KOPT-K1 (cell line): Measurements from ENCODE around the gene MED27.

Experiments
- H3K27ac ChIP-seq: fragments of 200-600 bp; sonication (generic); 2 replicates; pipeline ENCODE4 v1.5.1; 2016; ENCODE audit warnings: antibody characterized with exemption, mild to moderate bottlenecking, low read depth, low read length; ENCODE audit not compliant: poor library complexity, severe bottlenecking
- H3K36me3 ChIP-seq: fragments of 200-600 bp; sonication (generic); 2 replicates; pipeline ENCODE4 v1.5.1; 2017; ENCODE audit warnings: antibody characterized with exemption, mild to moderate bottlenecking, low read length, moderate library complexity; ENCODE audit not compliant: insufficient read depth
- H3K9me3 ChIP-seq: fragments of 200-600 bp; sonication (generic); 2 replicates; pipeline ENCODE4 v1.5.1; 2017; ENCODE audit warnings: antibody characterized with exemption, low read length, mild to moderate bottlenecking; ENCODE audit not compliant: insufficient read depth, poor library complexity, severe bottlenecking

MED27 gene

GRCh38 chr9:131987232-131987631 is 92.4 kb downstream of the MED27 start:
- no peaks in the 10 kb centered on the region for H3K36me3 ChIP-seq
- no peaks in the 10 kb centered on the region for H3K9me3 ChIP-seq
- no peak overlapping the region for H3K27ac ChIP-seq

DNA sequence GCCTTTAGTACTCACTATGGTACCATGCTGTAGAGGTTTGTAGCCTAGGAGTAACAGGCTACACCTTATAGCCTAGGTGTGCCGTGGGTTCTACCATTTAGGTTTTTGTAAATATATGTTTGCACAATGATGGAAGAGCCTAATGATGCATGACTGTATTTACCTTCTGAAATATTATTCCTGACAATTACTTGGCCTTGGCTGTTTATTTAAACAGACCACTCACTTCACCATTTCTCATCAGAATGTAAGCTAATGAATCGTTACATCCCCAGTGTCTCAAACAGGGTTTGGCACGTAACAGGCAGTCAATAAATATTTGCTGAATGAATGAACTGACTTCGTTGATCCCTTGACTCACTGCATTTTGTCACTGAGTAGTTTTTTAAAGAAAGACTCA is 93.1 kb downstream of the MED27 start:
- Histone ChIP-seq H3K36me3 (no peaks in the 10 kb centered on the region), H3K27ac (no peak overlapping the region), H3K9me3 (no peaks in the 10 kb centered on the region)

- no peak overlapping the region for H3K27ac ChIP-seq
- H3K9me3 ChIP-seq, result no peaks in the 10 kb centered on the region
- no peaks in the 10 kb centered on the region for H3K36me3 ChIP-seq
Observed at GRCh38 chr9:131986089-131986488, 93.6 kb downstream of the MED27 start.

GRCh38 chr9:131984564-131984963 is 95.1 kb downstream of the MED27 start:
- no peak overlapping the region for H3K27ac ChIP-seq
- H3K36me3 ChIP-seq, result no peaks in the 10 kb centered on the region

DNA sequence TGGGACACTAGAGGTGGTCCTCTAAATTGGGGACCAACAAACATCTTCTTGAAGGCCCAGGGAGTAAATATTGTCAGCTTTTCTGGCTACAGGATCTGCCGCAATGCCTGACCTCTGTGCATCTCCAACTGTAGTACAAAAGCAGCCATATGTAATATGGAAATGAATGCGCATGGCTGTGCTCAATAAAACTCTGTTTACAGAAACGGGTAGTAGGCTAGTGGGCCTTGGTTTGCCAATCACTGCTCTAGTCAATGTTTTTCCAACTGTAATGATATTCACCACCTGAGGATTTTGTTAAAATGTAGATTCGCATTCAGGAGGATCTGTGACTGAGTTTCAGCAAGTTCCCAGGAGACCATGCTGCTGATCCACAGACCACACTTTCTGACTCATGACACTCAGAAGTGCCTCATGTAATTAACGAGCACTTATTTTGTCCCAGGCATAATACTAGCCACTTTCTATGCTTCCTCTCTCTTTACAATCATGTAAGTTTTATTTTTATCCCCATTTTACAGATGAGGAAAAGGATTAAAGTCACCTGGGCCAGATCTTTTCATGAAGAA is 96.9 kb downstream of the MED27 start:
- no peaks in the 10 kb centered on the region for H3K36me3 ChIP-seq
- no peak overlapping the region for H3K27ac ChIP-seq
- H3K9me3 ChIP-seq, result no peaks in the 10 kb centered on the region

More at GRCh38 chr9:131984564-131984963, 95.1 kb downstream of the MED27 start:
- H3K9me3 ChIP-seq, result no peaks in the 10 kb centered on the region

GRCh38 chr9:131982102-131982501 is 97.6 kb downstream of the MED27 start:
- H3K27ac ChIP-seq, result no peak overlapping the region
- no peaks in the 10 kb centered on the region for H3K9me3 ChIP-seq
- H3K36me3 ChIP-seq, result no peaks in the 10 kb centered on the region

DNA sequence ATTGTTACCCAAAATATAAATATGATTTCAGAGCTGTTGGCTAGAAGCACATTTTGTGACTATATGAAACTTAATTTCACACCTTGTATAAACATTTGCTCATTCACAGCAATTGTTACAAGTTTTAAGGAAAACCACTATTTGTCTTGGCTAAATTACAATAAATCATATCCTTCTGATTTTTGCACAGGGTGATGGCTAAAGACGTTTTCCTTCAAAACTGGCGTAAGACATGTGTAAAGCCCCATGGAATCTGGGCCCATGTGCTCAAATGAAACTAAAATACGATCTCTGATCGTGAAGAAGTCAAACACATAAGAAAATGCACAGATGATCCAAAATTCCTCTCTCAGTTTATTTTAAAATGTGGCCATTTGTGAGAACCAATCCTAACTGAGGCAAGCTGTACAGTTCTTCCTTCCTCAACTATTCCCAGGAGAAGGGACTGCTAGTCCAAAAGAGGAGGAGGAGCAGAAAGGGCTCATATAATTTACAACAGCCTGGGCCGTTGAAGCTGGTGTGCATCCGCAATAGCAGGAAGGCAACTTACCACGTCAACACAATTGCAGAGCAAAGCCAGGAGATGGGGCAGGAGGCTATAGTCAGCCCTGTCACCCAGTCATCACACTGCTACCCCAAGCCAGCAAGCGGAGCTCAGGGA is 98.4 kb downstream of the MED27 start:
- Histone ChIP-seq H3K36me3 (no peaks in the 10 kb centered on the region), H3K9me3 (no peaks in the 10 kb centered on the region), H3K27ac (no peak overlapping the region)

- H3K36me3 ChIP-seq, result no peaks in the 10 kb centered on the region
- H3K9me3 ChIP-seq, result no peaks in the 10 kb centered on the region
- no peak overlapping the region for H3K27ac ChIP-seq
Observed at GRCh38 chr9:131980267-131981016, 99.2 kb downstream of the MED27 start.

GRCh38 chr9:131977109-131977838 is 102.4 kb downstream of the MED27 start:
- no peaks in the 10 kb centered on the region for H3K9me3 ChIP-seq
- no peak overlapping the region for H3K27ac ChIP-seq
- H3K36me3 ChIP-seq, result no peaks in the 10 kb centered on the region

- H3K36me3 ChIP-seq, result no peaks in the 10 kb centered on the region
- H3K9me3 ChIP-seq, result no peaks in the 10 kb centered on the region
- no peak overlapping the region for H3K27ac ChIP-seq
Observed at GRCh38 chr9:131976157-131977108, 103.2 kb downstream of the MED27 start.

DNA sequence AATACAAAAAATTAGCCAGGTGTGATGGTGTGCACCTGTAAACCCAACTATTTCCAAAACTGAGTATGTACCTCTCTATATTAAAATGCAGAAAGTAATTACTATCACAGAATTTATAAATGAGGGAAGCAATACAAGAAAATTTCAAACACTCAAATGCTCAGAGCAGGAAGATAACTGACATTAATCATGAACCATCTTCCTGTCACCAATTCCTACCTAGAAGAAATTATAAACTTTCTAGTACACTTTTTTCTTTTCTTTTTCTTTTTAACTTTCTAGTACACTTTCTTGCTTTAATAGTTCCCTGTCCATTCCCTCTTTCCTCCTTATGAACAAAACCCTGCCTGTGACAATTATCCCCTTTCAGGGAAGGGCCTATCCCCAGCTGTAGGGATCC is 106.8 kb downstream of the MED27 start:
- H3K27ac ChIP-seq, result no peak overlapping the region
- no peaks in the 10 kb centered on the region for H3K9me3 ChIP-seq
- H3K36me3 ChIP-seq, result no peaks in the 10 kb centered on the region

DNA sequence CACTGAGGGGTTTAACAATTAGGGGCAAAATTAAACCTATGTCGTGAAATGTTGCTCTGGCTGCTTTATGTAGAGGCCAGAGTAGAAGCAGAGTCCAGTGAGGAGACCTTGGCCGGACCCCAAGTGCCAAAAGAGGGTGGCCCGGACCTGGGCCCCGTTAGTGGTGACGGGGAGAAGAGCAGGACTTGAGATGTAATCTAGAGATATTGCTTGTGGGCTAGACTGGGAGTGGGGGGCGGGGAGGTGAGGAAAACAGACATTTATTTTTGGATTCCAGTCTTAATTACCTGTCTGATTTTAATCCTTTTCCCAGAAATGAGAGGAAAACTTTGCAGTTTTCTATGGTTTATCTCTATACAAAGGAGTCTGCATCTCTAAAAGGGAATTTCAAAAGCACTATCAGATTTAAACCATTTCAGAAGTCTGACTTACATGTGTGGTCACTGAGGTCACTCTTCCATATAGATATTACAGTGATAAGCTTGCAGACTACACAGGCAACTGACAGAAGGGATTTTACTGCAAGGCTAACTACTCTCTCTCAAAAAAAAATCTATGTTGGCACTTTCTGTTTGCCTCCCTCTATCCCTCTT is 108.1 kb downstream of the MED27 start:
- Histone ChIP-seq H3K36me3 (no peaks in the 10 kb centered on the region), H3K27ac (no peak overlapping the region), H3K9me3 (no peaks in the 10 kb centered on the region)

- no peaks in the 10 kb centered on the region for H3K36me3 ChIP-seq
- H3K27ac ChIP-seq, result no peak overlapping the region
- H3K9me3 ChIP-seq, result no peaks in the 10 kb centered on the region
Observed at GRCh38 chr9:131969469-131969989, 110.1 kb downstream of the MED27 start.

DNA sequence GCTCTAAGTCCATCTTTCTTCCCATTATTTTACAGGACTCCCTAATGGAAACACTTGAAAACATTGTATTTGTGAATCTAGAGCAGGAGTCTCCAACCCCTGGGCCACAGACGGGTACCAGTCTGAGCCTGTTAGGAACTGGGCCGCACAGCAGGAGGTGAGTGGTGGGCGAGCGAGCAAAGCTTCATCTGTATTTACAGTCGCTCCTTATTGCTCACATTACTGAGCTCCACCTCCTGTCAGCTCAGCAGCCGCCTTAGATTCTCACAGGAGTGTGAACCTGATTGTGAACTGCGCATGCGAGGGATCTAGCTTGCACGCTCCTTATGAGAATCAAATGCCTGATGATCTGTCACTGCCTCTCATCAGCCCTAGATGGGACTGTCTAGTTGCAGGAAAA is 111.0 kb downstream of the MED27 start:
- H3K36me3 ChIP-seq, result no peaks in the 10 kb centered on the region
- H3K27ac ChIP-seq, result no peak overlapping the region
- no peaks in the 10 kb centered on the region for H3K9me3 ChIP-seq
